Keratinocyte (primary cell): ENCODE measurements around the gene ZW10. TPM values are rescaled to one million over a fixed set of nuclear protein-coding genes. Genes with fewer than 3 reads are reported as not detected.

Experiments used
- DNase-seq: peaks from one replicate; pipeline ENCODE4 v3.0.0-alpha.2; 2011; ENCODE audit warnings: low read depth, missing footprints, low spot score
- FAIRE-seq: peaks from 2 replicates; lab custom pipeline; 2011; peaks lifted over from hg19 to GRCh38; lab: Jason Lieb, UNC
- H2AFZ ChIP-seq: 2 replicates; pipeline ENCODE4 v1.6.0; 2012; ENCODE audit warnings: low read length, control low read depth, inconsistent platforms; ENCODE audit not compliant: control insufficient read depth
- H3K27ac ChIP-seq: 2 replicates; pipeline ENCODE4 v1.5.1; 2011; ENCODE audit warnings: low read length; ENCODE audit not compliant: control insufficient read depth, insufficient read depth
- H3K27me3 ChIP-seq: 3 replicates; pipeline ENCODE4 v1.6.0; 2011; ENCODE audit warnings: low read length; ENCODE audit not compliant: control insufficient read depth, insufficient read depth; ENCODE audit errors: extremely low read depth
- H3K36me3 ChIP-seq, 2 experiments: 2 replicates in 1 of 2; 3 replicates in 1 of 2; pipeline ENCODE4 v1.5.1; 2011; ENCODE audit warnings: low read length in 2 of 2, mild to moderate bottlenecking in 1 of 2; ENCODE audit not compliant: control insufficient read depth in 2 of 2, insufficient read depth in 2 of 2; ENCODE audit errors: extremely low read depth in 1 of 2
- H3K4me1 ChIP-seq: 3 replicates; pipeline ENCODE4 v1.5.1; 2011; ENCODE audit warnings: low read length; ENCODE audit not compliant: control insufficient read depth, insufficient read depth; ENCODE audit errors: extremely low read depth
- H3K4me2 ChIP-seq: 3 replicates; pipeline ENCODE4 v1.6.0; 2011; ENCODE audit warnings: low read depth, low read length; ENCODE audit not compliant: control insufficient read depth, insufficient read depth; ENCODE audit errors: extremely low read depth
- H3K4me3 ChIP-seq, 3 experiments: fragments of 200-600 bp in 1 of 3; sonication (generic) in 1 of 3; 2 replicates in 2 of 3; 3 replicates in 1 of 3; pipeline ENCODE4 v1.5.1; 2011 to 2016; ENCODE audit warnings: low read length in 3 of 3, mild to moderate bottlenecking in 3 of 3, control low read depth in 2 of 3, inconsistent platforms in 1 of 3, low read depth in 1 of 3, mixed read lengths in 1 of 3, mixed run types in 1 of 3, moderate library complexity in 1 of 3; ENCODE audit not compliant: control insufficient read depth in 2 of 3, insufficient read depth in 2 of 3; ENCODE audit errors: extremely low read depth in 1 of 3
- H3K79me2 ChIP-seq: 2 replicates; pipeline ENCODE4 v1.6.0; 2012; ENCODE audit warnings: low read length; ENCODE audit not compliant: control insufficient read depth, insufficient read depth
- H3K9ac ChIP-seq: 3 replicates; pipeline ENCODE4 v1.6.0; 2011; ENCODE audit warnings: low read length; ENCODE audit not compliant: control insufficient read depth, insufficient read depth; ENCODE audit errors: extremely low read depth
- H3K9me1 ChIP-seq: 3 replicates; pipeline ENCODE4 v1.6.0; 2011; ENCODE audit warnings: low read length; ENCODE audit not compliant: control insufficient read depth, insufficient read depth; ENCODE audit errors: extremely low read depth
- H3K9me3 ChIP-seq: 2 replicates; pipeline ENCODE4 v1.5.1; 2012; ENCODE audit warnings: low read depth, low read length; ENCODE audit not compliant: control insufficient read depth
- H4K20me1 ChIP-seq: 3 replicates; pipeline ENCODE4 v1.6.0; 2011; ENCODE audit warnings: low read length; ENCODE audit not compliant: control insufficient read depth, insufficient read depth; ENCODE audit errors: extremely low read depth
- CTCF ChIP-seq, 3 experiments: IDR thresholded peaks in 1 of 3; conservative IDR thresholded peaks in 1 of 3; optimal IDR thresholded peaks in 1 of 3; 2 replicates in 2 of 3; 3 replicates in 1 of 3; pipeline versions ENCODE3 to v1.5.1; 2011; ENCODE audit warnings: low read length in 3 of 3, mild to moderate bottlenecking in 3 of 3, moderate library complexity in 2 of 3, control low read depth in 1 of 3, inconsistent platforms in 1 of 3; ENCODE audit not compliant: insufficient read depth in 2 of 3; ENCODE audit errors: extremely low read depth in 1 of 3
- EZH2 ChIP-seq: IDR thresholded peaks from one replicate; pipeline ENCODE4 v1.6.1; 2012; ENCODE audit warnings: inconsistent platforms, mild to moderate bottlenecking, low read length, moderate library complexity
- dilution Hi-C: fragments of 300-500 bp; cut with MboI; formaldehyde crosslinking; loops from one replicate; pipeline ENCODE4 v1.7.0; 2020; ENCODE audit warnings: low sequenced_read_pairs; ENCODE audit not compliant: extremely low pct_ligation_motif_present
- polyA plus RNA-seq, 5 experiments: library from polyadenylated mRNA; depleted of rRNA in 3 of 5; stranded (reverse) in 3 of 5; stranded (forward) in 1 of 5; unstranded in 1 of 5; fragments of >200 nt; gene quantifications; 1 replicate in 1 of 5; 2 replicates in 3 of 5; 3 replicates in 1 of 5; pipeline versions ENCODE4 v1.2.1 to v1.2.3, GENCODE V29; 2011 to 2012; ENCODE audit warnings: missing spikeins in 2 of 5, low read depth in 1 of 5, low replicate concordance in 1 of 5

Gene ZW10
- polyA plus RNA-seq, 1 donor (not counting 4 experiments of a cell fraction or from before 2014, with no cell fraction given), result 21.3 TPM

DNA sequence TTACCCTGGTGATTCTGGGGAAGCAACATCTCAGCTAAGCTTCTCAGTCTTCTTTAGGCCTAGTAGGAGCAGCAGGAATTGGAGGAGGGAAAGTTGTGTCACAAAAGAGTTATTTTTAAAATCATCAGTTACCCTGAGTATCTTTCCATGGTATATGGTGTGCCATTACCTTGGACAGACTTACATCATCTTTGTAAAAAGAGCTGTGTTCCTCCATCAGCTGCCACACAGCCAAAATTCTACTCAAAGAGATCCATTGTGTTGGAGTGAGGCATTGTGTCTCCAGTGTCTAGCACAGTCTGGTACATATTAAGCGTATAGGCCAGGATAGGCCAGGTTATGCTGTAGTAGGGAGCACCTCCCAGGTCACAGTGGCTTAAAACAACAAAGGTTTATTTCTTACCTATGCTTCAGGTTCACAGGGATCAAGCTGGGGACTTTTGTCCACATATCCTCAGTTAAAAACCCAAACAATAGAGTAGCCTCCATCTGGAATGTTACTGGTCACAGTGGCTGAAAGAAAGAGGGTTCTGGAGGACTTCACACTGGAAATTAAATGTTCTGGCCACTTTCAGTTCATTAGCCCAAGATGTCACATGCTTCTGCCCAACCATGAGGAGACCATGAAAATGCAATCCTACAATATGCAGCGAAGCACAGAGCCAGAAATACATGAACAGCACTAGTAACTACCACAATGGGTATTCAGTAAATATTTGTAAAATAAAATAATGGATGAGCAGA, 57.4 kb downstream of the ZW10 start:
- no peaks in the 10 kb centered on the region for H3K36me3 ChIP-seq
- no peak overlapping the region for H3K27ac ChIP-seq
- TF ChIP-seq CTCF (optimal IDR thresholded peaks at IDR 0.05 in 1 of 3, IDR thresholded peaks at IDR 0.05 in 1 of 3, conservative IDR thresholded peaks at IDR 0.05 in 1 of 3; ENCODE audit: extremely low read depth in 1 of 3, insufficient read depth in 2 of 3, low read length in 3 of 3) (no peak), EZH2 (no peak)
- dilution Hi-C loops, result no loop called here
- no peaks in the 10 kb centered on the region for H3K27me3 ChIP-seq
- H3K4me3 ChIP-seq, result no peak overlapping the region
- no peaks in the 10 kb centered on the region for H3K9me1 ChIP-seq
- no peak overlapping the region for H3K9ac ChIP-seq
- no peak overlapping the region for H3K4me2 ChIP-seq
- no peaks in the 10 kb centered on the region for H3K4me1 ChIP-seq
- no peaks in the 10 kb centered on the region for H3K9me3 ChIP-seq
- no peaks in the 10 kb centered on the region for H4K20me1 ChIP-seq
- DNase-seq, result no peak
- no peak for FAIRE-seq
- no peaks in the 10 kb centered on the region for H3K79me2 ChIP-seq
- H2AFZ ChIP-seq, result no peak overlapping the region

GRCh38 chr11:113715273-113715672, 58.2 kb downstream of the ZW10 start:
- no peak overlapping the region for H3K27ac ChIP-seq
- dilution Hi-C loops, result no loop called here
- no peaks in the 10 kb centered on the region for H3K9me3 ChIP-seq
- H2AFZ ChIP-seq, result no peak overlapping the region
- H3K9ac ChIP-seq, result no peak overlapping the region
- H3K9me1 ChIP-seq, result no peaks in the 10 kb centered on the region
- no peak overlapping the region for H3K4me3 ChIP-seq
- no peak for FAIRE-seq
- H3K36me3 ChIP-seq, result no peaks in the 10 kb centered on the region
- no peaks in the 10 kb centered on the region for H4K20me1 ChIP-seq
- TF ChIP-seq EZH2, result no peak
- no peak for TF ChIP-seq CTCF (optimal IDR thresholded peaks at IDR 0.05 in 1 of 3, IDR thresholded peaks at IDR 0.05 in 1 of 3, conservative IDR thresholded peaks at IDR 0.05 in 1 of 3; ENCODE audit: extremely low read depth in 1 of 3, insufficient read depth in 2 of 3, low read length in 3 of 3)
- no peak for DNase-seq
- H3K4me1 ChIP-seq, result no peaks in the 10 kb centered on the region
- H3K27me3 ChIP-seq, result no peaks in the 10 kb centered on the region
- no peak overlapping the region for H3K4me2 ChIP-seq
- no peaks in the 10 kb centered on the region for H3K79me2 ChIP-seq
